ENCODE results near the gene INSIG2. TPM values are rescaled to one million over a fixed set of nuclear protein-coding genes. Genes with fewer than 3 reads are reported as not detected.

INSIG2 gene
- total and polyA plus RNA-seq, 2 experiments from 2014 or later: 8.1 to 15.1 TPM

GRCh38 chr2:118040891-118041290, 47.4 kb upstream of the INSIG2 start (continued):
- TF ChIP-seq ZNF114 (CRISPR knock-in tag; IDR thresholded peaks at IDR 0.05) (no peak), JUNB (IDR thresholded peaks at IDR 0.05; ENCODE audit: unreplicated experiment) (no peak)

GRCh38 chr2:118044103-118044716, 44.1 kb upstream of the INSIG2 start:
- Histone ChIP-seq H3K27me3 (ENCODE audit: insufficient read depth) (no peaks in the 10 kb centered on the region), H3K27ac (ENCODE audit: low read depth) (no peak overlapping the region), H4K20me1 (replicated peaks; ENCODE audit: insufficient read depth) (no peaks in the 10 kb centered on the region), H3K4me1 (ENCODE audit: insufficient read depth) (no peaks in the 10 kb centered on the region; the same call in 1 of the 2 replicates), H3K9me2 (ENCODE audit: insufficient read depth) (no peaks in the 10 kb centered on the region), H3F3A (replicated peaks; ENCODE audit: low read depth) (no peaks in the 10 kb centered on the region), H3K4me3 (no peak overlapping the region), H3K36me3 (ENCODE audit: insufficient read depth) (no peaks in the 10 kb centered on the region), H3K4me2 (no peak overlapping the region), H3K79me2 (replicated peaks; ENCODE audit: insufficient read depth) (no peaks in the 10 kb centered on the region), H2AFZ (no peak overlapping the region)
- ATAC-seq (no peak), DNase-seq (ENCODE audit: low spot score) (no peak)
- Mint-ChIP-seq H3K27me3 (ENCODE audit: insufficient read depth, low read depth, poor library complexity) (no peaks in the 10 kb centered on the region), H3K27ac (no peak overlapping the region), H3K4me3 (no peak overlapping the region), H3K4me1 (peaks cover 2% of the 10 kb centered on the region; the same call in 1 of the 3 replicates), H3K36me3 (ENCODE audit: low read depth) (no peaks in the 10 kb centered on the region), H3K9me3 (no peaks in the 10 kb centered on the region)
- TF ChIP-seq REST (IDR thresholded peaks at IDR 0.05; ENCODE audit: unreplicated experiment): no peak
- no peak for TF ChIP-seq ZNF114 (CRISPR knock-in tag; IDR thresholded peaks at IDR 0.05)
- TF ChIP-seq EZH2 (IDR thresholded peaks at IDR 0.05; ENCODE audit: low read depth, unreplicated experiment): no peak
- no peak for TF ChIP-seq CREB1 (CRISPR knock-in tag; IDR thresholded peaks at IDR 0.05; ENCODE audit: low read depth)
- no peak for TF ChIP-seq NANOG (IDR thresholded peaks at IDR 0.05; ENCODE audit: borderline replicate concordance)

- no peak for ATAC-seq
These were observed 43.4 kb upstream of the INSIG2 start for GRCh38 chr2:118044854-118045253.

More at GRCh38 chr2:118044854-118045253, 43.4 kb upstream of the INSIG2 start:
- Histone ChIP-seq H3K79me2 (replicated peaks; ENCODE audit: insufficient read depth) (no peaks in the 10 kb centered on the region), H3K4me3 (no peak overlapping the region), H3K27me3 (ENCODE audit: insufficient read depth) (no peaks in the 10 kb centered on the region), H3K4me1 (ENCODE audit: insufficient read depth) (no peaks in the 10 kb centered on the region; the same call in 1 of the 2 replicates), H3K27ac (ENCODE audit: low read depth) (no peak overlapping the region), H4K20me1 (replicated peaks; ENCODE audit: insufficient read depth) (no peaks in the 10 kb centered on the region), H3K9me2 (ENCODE audit: insufficient read depth) (no peaks in the 10 kb centered on the region), H3F3A (replicated peaks; ENCODE audit: low read depth) (no peaks in the 10 kb centered on the region), H3K36me3 (ENCODE audit: insufficient read depth) (no peaks in the 10 kb centered on the region), H3K4me2 (no peak overlapping the region), H2AFZ (no peak overlapping the region)
- H3K27ac Mint-ChIP-seq: no peak overlapping the region
- no peak for TF ChIP-seq CTCF (conservative IDR thresholded peaks at IDR 0.05; ENCODE audit: low read depth in 2 of 2)
- no peak for TF ChIP-seq STAT1 (IDR thresholded peaks at IDR 0.05; ENCODE audit: unreplicated experiment)
- no peak for TF ChIP-seq CREB1 (CRISPR knock-in tag; IDR thresholded peaks at IDR 0.05; ENCODE audit: low read depth)
- no peak for TF ChIP-seq POLR2AphosphoS5 (IDR thresholded peaks at IDR 0.05; ENCODE audit: low read depth)
- H3K36me3 Mint-ChIP-seq (ENCODE audit: low read depth): no peaks in the 10 kb centered on the region
- no peaks in the 10 kb centered on the region for H3K27me3 Mint-ChIP-seq (ENCODE audit: insufficient read depth, low read depth, poor library complexity)
- no peak for DNase-seq (ENCODE audit: low spot score)
- no peak overlapping the region for H3K4me3 Mint-ChIP-seq
- H3K9me3 Mint-ChIP-seq: no peaks in the 10 kb centered on the region
- peaks cover 2% of the 10 kb centered on the region; the same call in 2 of the 3 replicates for H3K4me1 Mint-ChIP-seq

Data from GM23338 (cell line).